ENCODE measurements around the gene BPIFA2. TPM values are rescaled to one million over a fixed set of nuclear protein-coding genes. Genes with fewer than 3 reads are reported as not detected.

The BPIFA2 gene
- total RNA-seq, 1 donor from 2014 or later: not detected

GRCh38 chr20:33132513-33133372 lies 35.2 kb upstream of the BPIFA2 start:
- no peaks in the 10 kb centered on the region for H3K36me3 ChIP-seq
- intact Hi-C loops (cut with DNase I): no loop called here
- no peak for DNase-seq (ENCODE audit: low spot score in 2 of 2)
- no peak for TF ChIP-seq CTCF (IDR thresholded peaks at IDR 0.05)
- no peak overlapping the region for H3K27ac ChIP-seq
- no peak overlapping the region for H3K4me3 ChIP-seq
- no peaks in the 10 kb centered on the region for H3K4me1 ChIP-seq
- H3K27me3 ChIP-seq: no peaks in the 10 kb centered on the region
- H3K9me3 ChIP-seq: no peaks in the 10 kb centered on the region

- Histone ChIP-seq H3K4me3 (no peak overlapping the region), H3K9me3 (no peaks in the 10 kb centered on the region), H3K36me3 (no peaks in the 10 kb centered on the region), H3K27ac (no peak overlapping the region), H3K4me1 (no peaks in the 10 kb centered on the region), H3K27me3 (no peaks in the 10 kb centered on the region)
- TF ChIP-seq CTCF (IDR thresholded peaks at IDR 0.05): no peak
- intact Hi-C loops (cut with DNase I): no loop called here
- no peak for DNase-seq (ENCODE audit: low spot score in 2 of 2)
Measured at GRCh38 chr20:33133373-33133941, 34.5 kb upstream of the BPIFA2 start.

GRCh38 chr20:33137195-33137594 lies 30.8 kb upstream of the BPIFA2 start:
- Histone ChIP-seq H3K27ac (no peak overlapping the region), H3K9me3 (no peaks in the 10 kb centered on the region), H3K4me3 (no peak overlapping the region), H3K27me3 (no peaks in the 10 kb centered on the region), H3K4me1 (no peaks in the 10 kb centered on the region), H3K36me3 (no peaks in the 10 kb centered on the region)
- DNase-seq (ENCODE audit: low spot score in 2 of 2): no peak
- intact Hi-C loops (cut with DNase I): no loop called here
- no peak for TF ChIP-seq CTCF (IDR thresholded peaks at IDR 0.05)

GRCh38 chr20:33139467-33139866 lies 28.5 kb upstream of the BPIFA2 start:
- H3K4me3 ChIP-seq: no peak overlapping the region
- H3K36me3 ChIP-seq: no peaks in the 10 kb centered on the region
- H3K27me3 ChIP-seq: no peaks in the 10 kb centered on the region
- intact Hi-C loops (cut with DNase I): no loop called here
- H3K9me3 ChIP-seq: no peaks in the 10 kb centered on the region
- no peak overlapping the region for H3K27ac ChIP-seq
- DNase-seq (ENCODE audit: low spot score in 2 of 2): no peak
- H3K4me1 ChIP-seq: no peaks in the 10 kb centered on the region
- TF ChIP-seq CTCF (IDR thresholded peaks at IDR 0.05): no peak

GRCh38 chr20:33145521-33145920 lies 22.4 kb upstream of the BPIFA2 start:
- H3K4me3 ChIP-seq: no peak overlapping the region
- no peak overlapping the region for H3K27ac ChIP-seq
- H3K4me1 ChIP-seq: no peaks in the 10 kb centered on the region
- no peaks in the 10 kb centered on the region for H3K36me3 ChIP-seq
- TF ChIP-seq CTCF (IDR thresholded peaks at IDR 0.05): no peak
- no peaks in the 10 kb centered on the region for H3K27me3 ChIP-seq
- H3K9me3 ChIP-seq: no peaks in the 10 kb centered on the region
- no peak for DNase-seq (ENCODE audit: low spot score in 2 of 2)
- intact Hi-C loops (cut with DNase I): no loop called here
